ENCODE data around the gene MXD4.
"Not testable (repeated sequence)": the region's sequence is repeated elsewhere in the genome, so short reads cannot be mapped to it uniquely, and the experiment has no call there.

The MXD4 gene

GRCh38 chr4:2291705-2292645 lies 30.1 kb upstream of the MXD4 start:
- no peak for DNase-seq

- no peak for DNase-seq
Observed at GRCh38 chr4:2290974-2291704, 29.2 kb upstream of the MXD4 start.

GRCh38 chr4:2290488-2290887 lies 28.6 kb upstream of the MXD4 start:
- no peak for DNase-seq

- no peak for DNase-seq
Observed at GRCh38 chr4:2289955-2290333, 28.0 kb upstream of the MXD4 start.

GRCh38 chr4:2289311-2289954 lies 27.5 kb upstream of the MXD4 start:
- DNase-seq, result no peak

GRCh38 chr4:2288051-2288541 lies 26.2 kb upstream of the MXD4 start:
- DNase-seq, result no peak

- no peak for DNase-seq
Observed at GRCh38 chr4:2287594-2287915, 25.6 kb upstream of the MXD4 start.

- DNase-seq, result no peak
Observed at GRCh38 chr4:2286904-2287593, 25.1 kb upstream of the MXD4 start.

GRCh38 chr4:2285613-2286381 lies 23.9 kb upstream of the MXD4 start:
- DNase-seq, result no peak

GRCh38 chr4:2284934-2285612 lies 23.2 kb upstream of the MXD4 start:
- no peak for DNase-seq

GRCh38 chr4:2284161-2284933 lies 22.4 kb upstream of the MXD4 start:
- DNase-seq, result no peak

- no peak for DNase-seq
Observed at GRCh38 chr4:2283199-2283711, 21.3 kb upstream of the MXD4 start.

- no peak for DNase-seq
Observed at GRCh38 chr4:2281575-2282343, 19.9 kb upstream of the MXD4 start.

- no peak for DNase-seq
Observed at GRCh38 chr4:2280531-2281300, 18.8 kb upstream of the MXD4 start.

GRCh38 chr4:2277956-2278355 lies 16.0 kb upstream of the MXD4 start:
- DNase-seq, result no peak

GRCh38 chr4:2276581-2277325 lies 14.8 kb upstream of the MXD4 start:
- no peak for DNase-seq

GRCh38 chr4:2275546-2276251 lies 13.8 kb upstream of the MXD4 start:
- no peak for DNase-seq

- DNase-seq, result not testable (repeated sequence)
Observed at GRCh38 chr4:2275044-2275397, 13.1 kb upstream of the MXD4 start.

All from NCI-H2029 treated with DMSO at 0.1 percent for 48 hours (cell line).